HepG2 (cell line): Measurements from ENCODE around the gene ARAP3. TPM values are rescaled to one million over a fixed set of nuclear protein-coding genes. Genes with fewer than 3 reads are reported as not detected.

Source experiments
- AHR ChIP-seq: IDR thresholded peaks from 2 replicates; pipeline ENCODE4 v1.6.1; 2018; ENCODE audit warnings: missing genetic modification reagents, missing compliant biosample characterization
- ARNT2 ChIP-seq: sonication (generic); formaldehyde crosslinking; IDR thresholded peaks from 2 replicates; pipeline ENCODE4 v1.8.0; 2022; ENCODE audit warnings: mild to moderate bottlenecking, low read depth, missing genetic modification reagents, moderate library complexity
- ASH2L ChIP-seq: fragments of 300-600, 200-600 bp; sonication (generic); IDR thresholded peaks from 2 replicates; pipeline ENCODE4 v1.7.0; 2017; ENCODE audit warnings: low read depth, mild to moderate bottlenecking, moderate library complexity, mixed read lengths, low read length; ENCODE audit not compliant: insufficient read length
- BCL6 ChIP-seq: IDR thresholded peaks from 2 replicates; pipeline ENCODE4 v1.6.1; 2016; ENCODE audit warnings: missing genetic modification reagents, missing compliant biosample characterization
- FOXA3 ChIP-seq: IDR thresholded peaks from 2 replicates; pipeline ENCODE4 v1.6.1; 2016; ENCODE audit warnings: missing genetic modification reagents, missing compliant biosample characterization
- JUN ChIP-seq: sonication (generic); formaldehyde crosslinking; IDR thresholded peaks from 2 replicates; pipeline ENCODE4 v1.4.0; 2020; ENCODE audit warnings: mild to moderate bottlenecking, missing genetic modification reagents
- KAT7 ChIP-seq: IDR thresholded peaks from 2 replicates; pipeline ENCODE4 v1.6.1; 2018; ENCODE audit warnings: borderline replicate concordance, missing compliant biosample characterization
- KLF9 ChIP-seq: IDR thresholded peaks from 2 replicates; pipeline ENCODE4 v1.6.1; 2016; ENCODE audit warnings: low read depth
- MED8 ChIP-seq: sonication (generic); formaldehyde crosslinking; IDR thresholded peaks from 2 replicates; pipeline ENCODE4 v1.8.1; 2023; ENCODE audit warnings: mild to moderate bottlenecking, missing genetic modification reagents; ENCODE audit not compliant: insufficient replicate concordance
- MIXL1 ChIP-seq: IDR thresholded peaks from 2 replicates; pipeline ENCODE4 v1.6.1; 2016
- MTA3 ChIP-seq: sonication (generic); formaldehyde crosslinking; IDR thresholded peaks from 2 replicates; pipeline ENCODE4 v1.4.0; 2020; ENCODE audit warnings: missing genetic modification reagents
- NCOR1 ChIP-seq: fragments of 200-600 bp; sonication (generic); IDR thresholded peaks from 2 replicates; pipeline ENCODE4 v1.7.0; 2017; ENCODE audit warnings: antibody characterized with exemption, low read length, borderline replicate concordance
- NFATC3 ChIP-seq: sonication (generic); formaldehyde crosslinking; IDR thresholded peaks from 2 replicates; pipeline ENCODE4 v1.5.1; 2020; ENCODE audit warnings: mild to moderate bottlenecking, missing genetic modification reagents
- REXO4 ChIP-seq: sonication (generic); formaldehyde crosslinking; IDR thresholded peaks from 2 replicates; pipeline ENCODE4 v1.8.0; 2022; ENCODE audit warnings: missing genetic modification reagents, mild to moderate bottlenecking, borderline replicate concordance
- SALL1 ChIP-seq: sonication (generic); formaldehyde crosslinking; IDR thresholded peaks from 2 replicates; pipeline ENCODE4 v1.8.0; 2022; ENCODE audit warnings: mild to moderate bottlenecking, missing genetic modification reagents
- SATB2 ChIP-seq: sonication (generic); formaldehyde crosslinking; IDR thresholded peaks from 2 replicates; pipeline ENCODE4 v1.5.0; 2020; ENCODE audit warnings: missing genetic modification reagents
- SP140L ChIP-seq: sonication (generic); formaldehyde crosslinking; IDR thresholded peaks from 2 replicates; pipeline ENCODE4 v1.4.0; 2020; ENCODE audit warnings: missing genetic modification reagents, borderline replicate concordance
- TAF1 ChIP-seq: sonication (generic); formaldehyde crosslinking; IDR thresholded peaks from 2 replicates; pipeline ENCODE4 v1.4.0; 2020; ENCODE audit warnings: missing genetic modification reagents
- TCF12 ChIP-seq, 2 experiments: fragments of 450-650 bp in 1 of 2; sonication (generic) in 1 of 2; formaldehyde crosslinking in 1 of 2; IDR thresholded peaks; 2 replicates each; pipeline versions ENCODE4 v1.6.1 to v1.8.0; 2017 to 2022; ENCODE audit warnings: antibody characterized with exemption in 1 of 2, mild to moderate bottlenecking in 1 of 2, missing genetic modification reagents in 1 of 2, moderate library complexity in 1 of 2
- ZFP36 ChIP-seq: fragments of 150-350 bp; IDR thresholded peaks from 2 replicates; pipeline ENCODE4 v1.6.1; 2018; ENCODE audit warnings: borderline replicate concordance, low read length, low read depth; ENCODE audit not compliant: partially characterized antibody
- ZFP62 ChIP-seq: sonication (generic); formaldehyde crosslinking; IDR thresholded peaks from 2 replicates; pipeline ENCODE4 v1.4.0; 2020; ENCODE audit warnings: missing genetic modification reagents
- ZNF749 ChIP-seq: sonication (generic); formaldehyde crosslinking; IDR thresholded peaks from 2 replicates; pipeline ENCODE4 v1.8.0; 2022; ENCODE audit warnings: mild to moderate bottlenecking, missing genetic modification reagents, moderate library complexity, borderline replicate concordance
- polyA plus RNA-seq, 8 experiments: library from polyadenylated mRNA; depleted of rRNA in 3 of 8; stranded (reverse) in 7 of 8; unstranded in 1 of 8; fragments of >200 nt; fragmentation: Illumina TruSeq in 4 of 8; extraction: Trizol in 4 of 8; gene quantifications; 2 replicates each; pipeline versions ENCODE4 v1.2.1 to v1.2.3, GENCODE V29; 2011 to 2016; ENCODE audit warnings: low read depth in 4 of 8, missing spikeins in 1 of 8, mixed read lengths in 1 of 8; ENCODE audit not compliant: insufficient read depth in 1 of 8
- total RNA-seq, 5 experiments: library from RNA; depleted of rRNA; stranded (reverse); fragments of >200 nt; fragmentation: Illumina TruSeq; extraction: Trizol; gene quantifications; 2 replicates each; pipeline ENCODE4 v1.2.3, GENCODE V29; 2016; ENCODE audit warnings: low read depth in 1 of 5
- TF ChIP-seq, protein P1 (sequence below), 2 experiments: sonication (generic) in 1 of 2; formaldehyde crosslinking in 1 of 2; IDR thresholded peaks; 2 replicates each; pipeline versions ENCODE4 v1.4.0 to v1.6.1; 2016 to 2020; ENCODE audit warnings: borderline replicate concordance in 1 of 2, low read depth in 1 of 2, mild to moderate bottlenecking in 1 of 2, missing genetic modification reagents in 1 of 2
- TF ChIP-seq, protein P2 (sequence below): IDR thresholded peaks from 2 replicates; pipeline ENCODE4 v1.6.1; 2016; ENCODE audit warnings: missing genetic modification reagents, missing compliant biosample characterization
- TF ChIP-seq, protein P3 (sequence below): sonication (generic); formaldehyde crosslinking; conservative IDR thresholded peaks from 2 replicates; pipeline ENCODE4 v1.8.0; 2022; ENCODE audit warnings: low read depth, missing genetic modification reagents
- TF ChIP-seq, protein P4 (sequence below): IDR thresholded peaks from 2 replicates; pipeline ENCODE4 v1.6.1; 2016; ENCODE audit warnings: mild to moderate bottlenecking, missing biosample characterization, missing genetic modification reagents

Gene ARAP3
- total and polyA plus RNA-seq, 2 of the 13 experiments (the other 11 are each of a cell fraction or from before 2014, with no cell fraction given), result 0.25 TPM; not detected in 1

DNA sequence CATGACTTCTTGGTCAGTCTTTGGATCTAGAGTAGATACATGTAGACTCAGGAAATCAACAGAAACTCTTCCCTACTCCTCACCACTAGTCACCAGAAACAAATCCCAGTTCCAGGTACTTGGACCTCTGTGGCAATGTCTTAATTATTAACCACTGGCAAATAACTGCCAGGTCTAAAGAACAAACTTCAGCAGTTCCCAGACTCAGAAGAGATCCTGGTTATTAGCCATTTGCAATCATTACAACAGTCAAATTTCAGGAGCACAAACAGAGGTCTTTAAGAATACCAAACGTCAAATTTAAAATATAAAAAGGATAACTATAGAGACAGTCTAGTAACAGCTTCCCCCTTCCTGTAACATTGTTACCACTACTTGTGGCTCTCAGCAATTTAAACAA, 73.5 kb downstream of the ARAP3 start (continued):
- TF ChIP-seq SALL1 (CRISPR knock-in tag) (no peak; the same call in 1 of the 2 replicates), NFATC3 (CRISPR knock-in tag) (no peak), MED8 (CRISPR knock-in tag) (no peak), FOXA3 (peak; percentile 30), ZFP62 (no peak), SATB2 (CRISPR knock-in tag) (peak; percentile 56; the same call in 1 of the 2 replicates), ZNF749 (no peak), SP140L (CRISPR knock-in tag) (no peak), AHR (no peak), KLF9 (CRISPR knock-in tag) (0 out of 2 replicates have a peak, but pooled peaks have one; percentile 34), NCOR1 (peak; percentile 63; the same call in 1 of the 2 replicates), TCF12 (IDR thresholded peaks at IDR 0.05) (no peak), TCF12 (CRISPR knock-in tag; IDR thresholded peaks at IDR 0.05) (no peak), MTA3 (CRISPR knock-in tag) (no peak), TAF1 (CRISPR knock-in tag) (no peak), JUN (CRISPR knock-in tag) (no peak), ZFP36 (no peak), REXO4 (CRISPR knock-in tag) (no peak), MIXL1 (CRISPR knock-in tag) (peak; percentile 93), ARNT2 (CRISPR knock-in tag) (no peak), ASH2L (peak; percentile 61), KAT7 (CRISPR knock-in tag) (no peak), BCL6 (CRISPR knock-in tag) (0 out of 2 replicates have a peak, but pooled peaks have one; percentile 4)
- TF ChIP-seq, protein P1, sequence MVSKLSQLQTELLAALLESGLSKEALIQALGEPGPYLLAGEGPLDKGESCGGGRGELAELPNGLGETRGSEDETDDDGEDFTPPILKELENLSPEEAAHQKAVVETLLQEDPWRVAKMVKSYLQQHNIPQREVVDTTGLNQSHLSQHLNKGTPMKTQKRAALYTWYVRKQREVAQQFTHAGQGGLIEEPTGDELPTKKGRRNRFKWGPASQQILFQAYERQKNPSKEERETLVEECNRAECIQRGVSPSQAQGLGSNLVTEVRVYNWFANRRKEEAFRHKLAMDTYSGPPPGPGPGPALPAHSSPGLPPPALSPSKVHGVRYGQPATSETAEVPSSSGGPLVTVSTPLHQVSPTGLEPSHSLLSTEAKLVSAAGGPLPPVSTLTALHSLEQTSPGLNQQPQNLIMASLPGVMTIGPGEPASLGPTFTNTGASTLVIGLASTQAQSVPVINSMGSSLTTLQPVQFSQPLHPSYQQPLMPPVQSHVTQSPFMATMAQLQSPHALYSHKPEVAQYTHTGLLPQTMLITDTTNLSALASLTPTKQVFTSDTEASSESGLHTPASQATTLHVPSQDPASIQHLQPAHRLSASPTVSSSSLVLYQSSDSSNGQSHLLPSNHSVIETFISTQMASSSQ (IDR thresholded peaks at IDR 0.05; ENCODE audit: low read depth), result peak; percentile 91
- TF ChIP-seq, protein P1 (CRISPR knock-in tag; IDR thresholded peaks at IDR 0.05; ENCODE audit: borderline replicate concordance), result peak; percentile 88; the same call in 1 of the 2 replicates
- TF ChIP-seq, protein P2, sequence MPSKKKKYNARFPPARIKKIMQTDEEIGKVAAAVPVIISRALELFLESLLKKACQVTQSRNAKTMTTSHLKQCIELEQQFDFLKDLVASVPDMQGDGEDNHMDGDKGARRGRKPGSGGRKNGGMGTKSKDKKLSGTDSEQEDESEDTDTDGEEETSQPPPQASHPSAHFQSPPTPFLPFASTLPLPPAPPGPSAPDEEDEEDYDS, result peak; percentile 51; the same call in 1 of the 2 replicates
- TF ChIP-seq, protein P3, sequence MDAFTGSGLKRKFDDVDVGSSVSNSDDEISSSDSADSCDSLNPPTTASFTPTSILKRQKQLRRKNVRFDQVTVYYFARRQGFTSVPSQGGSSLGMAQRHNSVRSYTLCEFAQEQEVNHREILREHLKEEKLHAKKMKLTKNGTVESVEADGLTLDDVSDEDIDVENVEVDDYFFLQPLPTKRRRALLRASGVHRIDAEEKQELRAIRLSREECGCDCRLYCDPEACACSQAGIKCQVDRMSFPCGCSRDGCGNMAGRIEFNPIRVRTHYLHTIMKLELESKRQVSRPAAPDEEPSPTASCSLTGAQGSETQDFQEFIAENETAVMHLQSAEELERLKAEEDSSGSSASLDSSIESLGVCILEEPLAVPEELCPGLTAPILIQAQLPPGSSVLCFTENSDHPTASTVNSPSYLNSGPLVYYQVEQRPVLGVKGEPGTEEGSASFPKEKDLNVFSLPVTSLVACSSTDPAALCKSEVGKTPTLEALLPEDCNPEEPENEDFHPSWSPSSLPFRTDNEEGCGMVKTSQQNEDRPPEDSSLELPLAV (CRISPR knock-in tag), result no peak
- TF ChIP-seq, protein P4, sequence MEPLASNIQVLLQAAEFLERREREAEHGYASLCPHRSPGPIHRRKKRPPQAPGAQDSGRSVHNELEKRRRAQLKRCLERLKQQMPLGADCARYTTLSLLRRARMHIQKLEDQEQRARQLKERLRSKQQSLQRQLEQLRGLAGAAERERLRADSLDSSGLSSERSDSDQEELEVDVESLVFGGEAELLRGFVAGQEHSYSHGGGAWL (CRISPR knock-in tag), result no peak
